Middle frontal gyrus (tissue), 1 donor: ENCODE data around the gene CRLF1.

Experiments used
- DNase-seq: peaks from one replicate; pipeline ENCODE4 v3.0.0-alpha.2; 2015; ENCODE audit warnings: low spot score; ENCODE audit errors: extremely low spot score

Gene CRLF1

DNA sequence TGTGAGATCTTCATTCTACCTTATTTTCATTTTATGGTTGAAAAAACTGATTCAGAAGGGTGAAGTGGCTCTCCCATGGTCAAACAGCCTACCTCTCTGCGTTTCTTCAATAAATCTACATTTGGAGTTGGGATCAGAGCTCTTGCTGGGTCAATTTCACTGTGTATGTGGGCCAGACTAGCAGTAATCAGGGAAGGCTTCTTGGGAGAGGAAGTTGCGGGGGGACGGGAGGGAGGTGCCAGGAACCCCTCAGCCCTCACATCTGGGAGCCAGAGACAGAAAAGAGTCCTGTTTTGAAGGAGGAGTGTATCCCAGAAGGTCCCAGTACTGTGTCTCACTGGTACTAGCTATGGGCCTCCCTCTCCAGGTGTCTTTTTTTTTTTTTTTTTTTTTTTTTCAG lies 48.0 kb downstream of the CRLF1 start:
- DNase-seq: no peak

DNA sequence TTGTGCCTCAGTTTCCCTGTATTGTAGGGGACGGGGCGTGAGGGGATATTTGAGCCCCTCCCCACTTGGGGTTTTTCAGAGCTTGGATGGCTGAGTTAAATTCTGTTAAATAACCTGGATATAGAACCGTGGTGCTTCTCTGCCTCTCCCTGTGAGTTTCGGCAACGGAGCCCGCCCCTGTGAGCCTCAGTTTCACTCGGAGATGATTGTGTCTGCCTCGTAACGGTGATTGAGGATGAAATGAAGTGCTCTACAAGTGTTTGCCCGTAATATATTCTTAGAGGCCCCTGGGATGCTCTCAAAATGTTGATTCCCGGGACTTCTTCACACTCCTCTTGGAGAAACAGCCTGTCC lies 48.4 kb downstream of the CRLF1 start:
- DNase-seq: no peak

DNA sequence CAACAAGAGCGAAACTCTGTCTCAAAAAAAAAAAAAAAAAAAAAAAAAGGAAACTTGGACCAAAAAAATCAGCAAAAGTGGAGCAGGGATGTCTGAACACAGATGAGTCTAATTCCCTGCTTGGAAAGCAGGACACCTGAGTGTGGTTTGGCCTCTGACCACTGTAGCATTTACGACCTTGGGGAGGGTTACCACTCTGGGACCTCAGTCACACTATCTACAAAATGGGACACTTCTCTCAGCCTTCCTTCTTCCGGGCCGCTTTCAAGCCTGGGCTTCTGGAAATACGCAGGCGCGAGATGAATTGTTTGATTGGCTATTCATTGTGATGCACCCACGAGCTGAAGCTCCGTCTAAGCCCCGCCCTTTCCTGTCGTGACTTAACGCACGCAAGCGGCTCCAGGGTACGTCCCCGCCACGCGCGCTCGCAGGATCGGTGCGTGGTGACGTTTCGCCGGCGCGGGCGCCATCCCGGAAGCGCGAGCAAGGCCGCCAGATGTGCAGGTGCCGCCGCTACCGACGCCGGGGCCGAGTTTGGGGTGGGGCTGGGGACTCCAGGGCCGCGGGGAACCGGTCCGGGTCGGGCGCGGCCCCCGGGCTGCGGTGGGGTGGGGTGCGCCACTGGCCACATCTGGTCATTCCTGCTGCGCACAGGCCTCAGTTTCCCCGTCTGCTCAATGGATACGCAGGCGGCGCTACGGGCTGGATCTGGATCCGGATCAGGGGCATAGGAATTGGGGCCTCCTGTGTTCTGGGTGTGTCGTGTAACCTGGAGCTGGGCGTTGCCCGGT lies 49.0 kb downstream of the CRLF1 start, which contains the start of gene KXD1:
KXD1 (plus strand) TSS at position 460 of the 791 bp plus-strand sequence. CDS start 4,187 bp downstream, outside the sequence.
- peak; percentile 95 for DNase-seq

DNA sequence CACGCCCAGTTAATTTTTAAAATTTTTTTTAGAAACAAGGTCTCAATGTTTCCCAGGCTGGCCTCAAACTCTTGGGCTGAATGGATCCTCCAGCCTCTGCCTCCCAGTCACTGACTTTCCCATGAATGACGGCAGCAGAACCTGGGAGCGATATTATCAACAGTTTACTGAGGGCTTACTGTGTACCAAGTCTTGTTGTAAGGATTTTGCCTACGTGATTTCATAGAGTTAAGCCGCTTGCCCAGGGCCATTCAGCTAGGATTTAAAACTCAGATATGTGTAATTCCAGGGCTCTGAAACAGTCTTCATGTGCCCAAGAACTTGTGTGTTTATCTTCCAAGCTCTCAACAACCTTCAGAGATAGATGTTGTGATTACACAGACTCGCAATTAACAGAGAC lies 55.0 kb downstream of the CRLF1 start:
- no peak for DNase-seq

DNA sequence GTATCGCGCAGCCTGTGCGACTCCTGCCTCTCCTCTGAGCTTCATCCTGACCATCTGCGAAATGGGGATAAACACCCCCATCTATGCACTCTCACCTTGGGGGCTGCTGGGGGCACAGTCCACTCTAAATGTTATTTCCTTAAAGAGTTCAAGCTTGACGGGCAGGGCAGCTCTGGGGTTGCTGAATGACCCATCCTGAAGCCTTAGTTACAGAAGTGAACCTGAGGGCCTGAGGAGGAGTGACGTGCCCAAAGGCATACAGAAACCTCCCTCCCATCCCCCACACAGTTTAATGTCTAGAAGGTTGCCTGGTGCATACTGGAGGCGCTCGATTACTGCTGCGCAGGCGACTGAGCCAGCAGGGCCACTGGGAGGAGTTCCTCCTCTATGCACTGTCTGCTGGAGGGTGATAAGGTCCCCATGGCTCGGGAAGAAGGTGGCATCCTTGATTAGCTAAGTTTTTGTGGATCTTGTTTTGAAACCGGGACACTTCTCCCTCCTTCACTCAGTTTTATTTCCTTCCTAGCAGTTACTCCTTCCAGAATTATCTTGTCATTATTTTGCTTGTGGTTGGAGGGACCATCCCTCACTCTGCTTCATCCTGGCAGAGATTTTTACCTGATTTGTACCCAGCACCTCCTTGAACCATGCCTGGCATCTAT lies 62.7 kb downstream of the CRLF1 start:
- peak; percentile 8 for DNase-seq
